Smooth muscle cell (in vitro differentiated cells): ENCODE data around the gene CD164L2. TPM values are rescaled to one million over a fixed set of nuclear protein-coding genes. Genes with fewer than 3 reads are reported as not detected.

Experiments used
- DNase-seq: peaks from one replicate; lab custom pipeline; 2025; ENCODE audit not compliant: unreplicated experiment; lab: John Stamatoyannopoulos, UW
- H2AFZ ChIP-seq: fragments of 200-600 bp; sonication (generic); 2 replicates; pipeline ENCODE4 v1.6.0; 2016; ENCODE audit warnings: antibody characterized with exemption, low read depth, mild to moderate bottlenecking
- H3F3A ChIP-seq: fragments of 200-600 bp; sonication (generic); 2 replicates; pipeline ENCODE4 v1.6.0; 2017; ENCODE audit warnings: antibody characterized with exemption, low read depth
- H3K27ac ChIP-seq: fragments of 200-600 bp; sonication (generic); 2 replicates; pipeline ENCODE4 v1.5.1; 2016; ENCODE audit warnings: low read depth, mild to moderate bottlenecking
- H3K27me3 ChIP-seq: fragments of 200-600 bp; sonication (generic); 2 replicates; pipeline ENCODE4 v1.6.1; 2016; ENCODE audit warnings: low read depth, mild to moderate bottlenecking
- H3K36me3 ChIP-seq: fragments of 200-600 bp; sonication (generic); 2 replicates; pipeline ENCODE4 v1.5.1; 2016; ENCODE audit warnings: low read depth
- H3K4me1 ChIP-seq: fragments of 200-600 bp; sonication (generic); 2 replicates; pipeline ENCODE4 v1.5.1; 2016; ENCODE audit warnings: low read depth
- H3K4me2 ChIP-seq: fragments of 200-600 bp; sonication (generic); 2 replicates; pipeline ENCODE4 v1.6.0; 2016; ENCODE audit warnings: mild to moderate bottlenecking
- H3K4me3 ChIP-seq: fragments of 200-600 bp; sonication (generic); 2 replicates; pipeline ENCODE4 v1.5.1; 2016; ENCODE audit warnings: mild to moderate bottlenecking
- H3K79me2 ChIP-seq: fragments of 200-600 bp; sonication (generic); 2 replicates; pipeline ENCODE4 v1.6.0; 2016; ENCODE audit warnings: low read depth, mild to moderate bottlenecking
- H3K9ac ChIP-seq: fragments of 200-600 bp; sonication (generic); 2 replicates; pipeline ENCODE4 v1.6.0; 2016; ENCODE audit warnings: low read depth
- H3K9me3 ChIP-seq: fragments of 200-600 bp; sonication (generic); replicated peaks from 2 replicates; pipeline ENCODE4 v1.5.1; 2016; ENCODE audit warnings: low read depth
- H4K20me1 ChIP-seq: fragments of 200-600 bp; sonication (generic); 2 replicates; pipeline ENCODE4 v1.6.0; 2016; ENCODE audit warnings: low read depth
- WGBS: methylation state at CpG from one replicate; pipeline ENCODE4 v1.1.7; 2016; ENCODE audit warnings: low lambda C conversion rate; 5-methylcytosine and 5-hydroxymethylcytosine counted together
- polyA plus RNA-seq: library from polyadenylated mRNA; unstranded; fragments of >200 nt; fragmentation: Nextera tagmentation; extraction: Ambion mirVana; gene quantifications from 2 replicates; pipeline ENCODE4 v1.2.1, GENCODE V29; 2016
- total RNA-seq: library from RNA; depleted of rRNA; stranded (reverse); fragments of >200 nt; gene quantifications from 2 replicates; pipeline ENCODE4 v1.2.3, GENCODE V29; 2014
- TF ChIP-seq, protein P1 (sequence below): fragments of 200-600 bp; sonication (generic); IDR thresholded peaks from 2 replicates; pipeline ENCODE4 v1.5.1; 2017; ENCODE audit warnings: borderline replicate concordance, mild to moderate bottlenecking, antibody characterized with exemption; ENCODE audit not compliant: insufficient read depth, poor library complexity, severe bottlenecking

The CD164L2 gene
- total and polyA plus RNA-seq, 2 experiments from 2014 or later: 0.31 to 0.45 TPM

DNA sequence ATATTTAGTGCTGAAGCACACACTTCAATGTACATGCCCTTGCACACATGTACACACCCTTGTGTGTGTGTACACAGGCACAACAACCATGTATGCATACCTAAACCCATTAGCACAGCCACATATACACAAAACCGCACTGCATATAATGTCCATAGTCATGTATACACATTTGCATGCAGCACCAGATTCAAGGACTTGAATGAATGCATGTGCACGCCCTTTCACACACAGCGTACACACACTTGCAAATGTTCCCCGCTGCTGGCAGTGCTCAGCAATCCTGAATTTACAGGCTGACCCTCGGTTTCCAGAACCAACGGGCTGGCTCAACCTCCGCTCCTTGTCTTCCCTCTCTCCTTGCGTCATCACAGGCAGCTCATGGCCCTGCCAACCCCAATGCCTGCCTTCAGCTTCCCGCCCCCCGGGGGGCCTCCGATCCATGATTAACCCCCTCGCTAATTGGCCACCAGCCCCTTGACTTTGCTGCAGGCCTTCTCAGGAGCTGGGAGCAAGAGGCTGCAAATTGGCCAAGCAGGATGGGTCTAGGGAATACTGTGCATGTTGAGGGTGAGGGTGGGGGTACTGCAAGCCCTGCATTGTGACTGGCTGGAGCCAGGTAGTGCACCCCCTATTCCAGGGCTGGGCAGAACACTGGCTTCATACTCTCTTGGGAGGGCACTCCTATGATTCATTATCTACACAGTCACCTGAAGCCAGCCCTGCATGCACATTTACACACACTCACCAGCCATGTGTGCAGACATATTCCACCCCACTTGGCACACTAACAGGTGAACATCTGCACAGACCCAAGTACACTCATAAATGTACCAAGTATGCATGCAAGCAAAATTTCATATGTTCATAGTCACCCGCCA lies 17.2 kb upstream of the CD164L2 start:
- Histone ChIP-seq H3K4me2 (no peak overlapping the region), H2AFZ (no peak overlapping the region), H3K9ac (no peak overlapping the region), H3K79me2 (no peaks in the 10 kb centered on the region), H3K4me3 (no peak overlapping the region), H4K20me1 (no peaks in the 10 kb centered on the region), H3K9me3 (no peaks in the 10 kb centered on the region), H3F3A (peaks cover 5% of the 10 kb centered on the region), H3K27ac (no peak overlapping the region), H3K4me1 (peaks cover 20% of the 10 kb centered on the region), H3K36me3 (no peaks in the 10 kb centered on the region), H3K27me3 (no peaks in the 10 kb centered on the region)
- DNase-seq: no peak
- TF ChIP-seq, protein P1, sequence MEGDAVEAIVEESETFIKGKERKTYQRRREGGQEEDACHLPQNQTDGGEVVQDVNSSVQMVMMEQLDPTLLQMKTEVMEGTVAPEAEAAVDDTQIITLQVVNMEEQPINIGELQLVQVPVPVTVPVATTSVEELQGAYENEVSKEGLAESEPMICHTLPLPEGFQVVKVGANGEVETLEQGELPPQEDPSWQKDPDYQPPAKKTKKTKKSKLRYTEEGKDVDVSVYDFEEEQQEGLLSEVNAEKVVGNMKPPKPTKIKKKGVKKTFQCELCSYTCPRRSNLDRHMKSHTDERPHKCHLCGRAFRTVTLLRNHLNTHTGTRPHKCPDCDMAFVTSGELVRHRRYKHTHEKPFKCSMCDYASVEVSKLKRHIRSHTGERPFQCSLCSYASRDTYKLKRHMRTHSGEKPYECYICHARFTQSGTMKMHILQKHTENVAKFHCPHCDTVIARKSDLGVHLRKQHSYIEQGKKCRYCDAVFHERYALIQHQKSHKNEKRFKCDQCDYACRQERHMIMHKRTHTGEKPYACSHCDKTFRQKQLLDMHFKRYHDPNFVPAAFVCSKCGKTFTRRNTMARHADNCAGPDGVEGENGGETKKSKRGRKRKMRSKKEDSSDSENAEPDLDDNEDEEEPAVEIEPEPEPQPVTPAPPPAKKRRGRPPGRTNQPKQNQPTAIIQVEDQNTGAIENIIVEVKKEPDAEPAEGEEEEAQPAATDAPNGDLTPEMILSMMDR: no peak
- WGBS: 79% methylated on average over 13 of the region's 13 CpGs

DNA sequence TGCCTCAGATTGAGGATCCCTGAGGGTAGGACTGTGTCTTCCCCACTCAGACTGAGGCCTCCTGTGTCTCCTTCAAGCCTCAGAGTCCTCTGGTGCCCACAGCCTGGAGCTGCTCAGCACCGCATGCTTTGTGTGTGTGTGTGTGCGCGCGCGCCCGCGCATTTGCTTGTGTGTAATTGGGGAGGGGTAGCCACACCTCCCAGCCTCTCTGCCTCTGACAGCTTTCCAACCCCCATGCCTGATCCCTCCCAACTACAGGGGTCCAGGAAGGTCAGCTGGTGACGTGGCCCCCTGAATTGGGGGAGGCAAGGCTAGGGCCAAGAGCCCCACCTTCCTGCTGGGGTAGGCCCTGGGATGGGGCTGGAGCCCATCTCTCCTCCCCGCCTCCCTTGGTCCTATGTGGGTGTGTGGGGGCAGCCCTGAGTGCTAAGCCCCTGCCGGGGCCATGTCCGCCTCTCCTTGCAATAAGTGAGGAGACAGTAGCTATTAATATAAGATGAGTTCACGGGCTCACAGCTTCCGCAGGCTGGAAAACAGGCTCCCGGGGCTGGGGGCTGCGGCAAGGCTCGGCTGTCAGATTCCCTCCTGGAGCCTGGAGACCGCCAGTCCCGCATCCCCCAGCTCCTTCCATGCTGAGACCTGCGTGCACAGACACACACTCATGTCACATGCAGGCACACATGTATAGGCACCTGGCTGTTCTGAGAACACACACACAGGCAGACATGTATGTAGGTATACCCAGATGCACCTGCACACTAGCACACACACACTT lies 16.3 kb upstream of the CD164L2 start:
- Histone ChIP-seq H4K20me1 (no peaks in the 10 kb centered on the region), H3K79me2 (no peaks in the 10 kb centered on the region), H3K9ac (no peak overlapping the region), H3K4me2 (no peak overlapping the region), H3F3A (peaks cover under 1% of the 10 kb centered on the region), H3K4me1 (peaks cover 11% of the 10 kb centered on the region), H3K27ac (no peak overlapping the region), H3K9me3 (no peaks in the 10 kb centered on the region), H3K36me3 (no peaks in the 10 kb centered on the region), H3K27me3 (no peaks in the 10 kb centered on the region), H2AFZ (no peak overlapping the region), H3K4me3 (no peak overlapping the region)
- 92% methylated on average over 19 of the region's 19 CpGs for WGBS
- DNase-seq: no peak
- TF ChIP-seq, protein P1: no peak

DNA sequence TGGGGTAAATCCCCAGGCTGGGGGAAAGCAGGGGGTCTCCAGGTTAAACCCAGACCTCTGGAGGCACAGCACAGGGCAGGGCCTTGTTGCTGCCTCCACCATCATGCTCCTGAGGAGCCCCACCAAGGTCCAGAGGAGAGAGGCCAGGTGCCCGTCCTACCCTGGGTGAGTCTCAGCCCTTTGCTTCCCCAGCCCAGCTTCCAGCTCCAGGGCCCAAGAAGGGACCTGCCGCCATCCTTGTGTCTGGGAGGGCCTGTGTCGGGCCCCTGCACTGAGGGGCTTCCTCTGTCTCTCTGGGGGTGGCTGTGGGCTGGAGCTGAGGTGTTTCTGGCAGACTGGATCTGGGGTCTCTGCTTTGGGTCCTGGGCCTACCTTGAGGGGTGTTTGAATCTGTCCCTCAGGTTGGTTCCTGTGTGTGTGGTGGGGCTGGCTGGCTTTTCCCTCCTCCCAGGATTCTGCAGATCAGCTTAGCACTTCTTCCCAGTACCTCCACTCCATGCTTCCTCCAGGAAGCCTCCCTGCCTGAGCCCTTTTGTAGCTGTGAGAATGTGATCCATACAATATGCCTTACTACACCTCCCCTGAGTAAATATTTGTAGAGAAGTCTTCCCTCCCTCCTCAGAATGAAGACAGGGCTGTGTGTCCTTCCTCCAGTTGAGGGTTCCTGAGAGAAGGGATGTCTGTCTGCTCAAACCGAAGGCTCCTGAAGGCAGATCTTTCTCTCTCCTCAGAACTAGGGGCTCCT lies 15.4 kb upstream of the CD164L2 start:
- H3K4me2 ChIP-seq: no peak overlapping the region

More for the DNA sequence above, 15.4 kb upstream of the CD164L2 start:
- WGBS: 91% methylated on average over 4 of the region's 4 CpGs
- H3K4me1 ChIP-seq: peaks cover 4% of the 10 kb centered on the region
- DNase-seq: no peak
- H3K27ac ChIP-seq: no peak overlapping the region
- no peak overlapping the region for H3K4me3 ChIP-seq
- H3K36me3 ChIP-seq: no peaks in the 10 kb centered on the region
- no peak overlapping the region for H2AFZ ChIP-seq
- H3K79me2 ChIP-seq: no peaks in the 10 kb centered on the region
- peaks cover 5% of the 10 kb centered on the region for H3F3A ChIP-seq
- H3K9me3 ChIP-seq: no peaks in the 10 kb centered on the region
- no peaks in the 10 kb centered on the region for H3K27me3 ChIP-seq
- no peak overlapping the region for H3K9ac ChIP-seq
- TF ChIP-seq, protein P1: no peak
- no peaks in the 10 kb centered on the region for H4K20me1 ChIP-seq
